DMS53 treated with DMSO at 0.1 percent for 48 hours (cell line): ENCODE data around the gene RALGAPA2.

Experiments used
- DNase-seq: peaks from one replicate; lab custom pipeline; 2025; ENCODE audit not compliant: unreplicated experiment; lab: John Stamatoyannopoulos, UW

RALGAPA2 gene

DNA sequence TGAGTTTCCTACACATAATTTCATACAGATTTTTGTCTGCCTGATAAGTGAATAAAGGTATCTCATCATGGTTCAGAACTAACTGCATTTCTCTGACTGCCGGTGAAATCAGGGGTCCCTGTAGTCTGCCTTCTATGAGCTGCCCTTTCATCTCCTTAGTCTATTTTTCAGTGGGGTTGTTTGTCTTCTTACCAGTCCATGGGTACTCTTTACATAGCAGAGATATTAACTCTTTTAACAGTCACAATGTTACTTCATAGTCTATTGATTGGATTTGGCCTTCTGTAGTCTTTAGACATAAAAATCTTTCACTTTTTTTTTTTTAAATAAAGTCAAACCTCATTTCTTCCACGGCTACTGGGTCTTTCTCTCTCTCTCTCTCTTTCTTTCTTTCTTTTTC lies 79.8 kb downstream of the RALGAPA2 start:
- no peak for DNase-seq

DNA sequence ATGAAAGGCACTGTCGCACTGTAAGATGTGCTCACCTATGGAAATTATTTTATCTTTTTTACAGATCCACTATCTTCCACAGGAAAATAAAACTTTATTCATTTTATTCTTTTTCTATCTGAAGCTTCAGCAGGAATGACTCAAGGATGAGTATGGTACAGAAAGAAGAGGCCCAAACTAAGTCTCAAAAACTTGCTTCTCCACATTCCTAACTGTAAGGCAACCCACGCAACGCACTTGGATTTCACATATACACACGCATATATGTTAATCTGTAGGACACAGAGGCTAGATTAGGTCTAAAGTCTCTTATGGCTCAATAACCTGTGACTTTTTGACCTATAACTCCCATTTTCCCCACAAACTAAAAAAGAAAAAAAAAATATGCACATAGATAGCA lies 81.9 kb downstream of the RALGAPA2 start:
- no peak for DNase-seq

DNA sequence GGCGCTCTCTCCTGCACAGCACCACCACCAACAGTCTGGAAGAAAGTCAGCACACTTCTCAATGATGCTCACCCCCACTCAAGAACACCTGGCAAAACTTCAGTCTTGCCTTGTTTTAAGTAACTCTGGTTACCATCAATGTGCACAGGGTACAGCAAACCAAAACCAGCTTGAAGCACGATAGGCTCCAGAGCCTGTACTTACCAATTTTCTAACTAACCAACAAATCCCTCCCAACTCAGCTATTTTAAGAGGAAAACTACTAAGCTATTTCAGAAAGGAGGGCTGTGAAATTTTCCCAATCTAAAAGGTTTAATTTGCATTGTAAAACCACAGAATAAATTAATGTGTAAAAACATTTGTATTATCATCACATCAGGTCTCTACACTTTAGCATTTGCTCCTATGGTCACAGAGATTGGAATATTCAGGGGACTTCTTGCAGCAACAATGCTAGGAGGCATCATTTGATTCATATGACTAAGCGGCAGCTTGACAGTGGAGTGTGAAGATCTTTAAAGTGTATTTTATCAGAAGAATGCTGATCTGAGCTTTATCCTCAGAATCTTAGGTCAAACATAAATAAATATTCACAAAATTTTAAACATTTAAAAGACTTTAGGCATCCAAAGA lies 82.8 kb downstream of the RALGAPA2 start:
- DNase-seq, result no peak

DNA sequence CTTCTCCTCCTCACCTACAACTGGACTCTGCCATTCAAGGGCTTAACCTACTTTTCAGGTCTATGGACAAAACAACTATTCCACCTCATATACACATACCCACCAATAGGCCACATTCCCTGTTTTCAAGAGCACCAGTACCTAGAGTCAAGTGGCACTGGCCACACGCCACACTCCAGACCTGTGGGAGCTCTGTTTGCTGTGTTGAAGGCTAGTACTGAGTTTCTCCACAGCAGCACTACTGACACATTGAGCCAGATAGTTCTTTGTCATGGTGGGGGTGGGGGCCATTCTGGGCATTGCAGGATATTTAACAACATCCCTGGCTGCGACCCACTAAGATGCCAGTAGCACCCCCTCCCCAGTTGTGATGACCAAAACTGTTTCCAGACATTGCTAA lies 84.1 kb downstream of the RALGAPA2 start:
- no peak for DNase-seq

DNA sequence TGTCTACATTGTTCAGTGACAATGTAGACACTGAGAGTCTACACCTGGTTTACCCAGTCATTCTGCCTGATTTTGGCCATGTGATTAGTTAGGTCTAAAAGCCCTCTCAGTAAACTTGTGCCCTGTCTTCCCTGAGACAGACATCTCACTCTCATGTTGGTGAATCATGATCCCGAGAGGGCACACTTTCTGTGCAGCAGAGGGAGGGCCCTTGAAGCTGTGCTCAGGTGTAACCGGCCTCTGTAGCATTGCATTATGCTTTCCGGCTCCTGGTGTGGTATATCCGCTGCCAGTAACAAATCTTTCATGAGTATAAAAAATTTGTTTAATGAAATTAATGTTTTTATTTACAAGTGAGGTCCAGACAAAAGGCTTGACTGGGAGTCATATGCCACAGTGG lies 85.0 kb downstream of the RALGAPA2 start:
- DNase-seq, result no peak

DNA sequence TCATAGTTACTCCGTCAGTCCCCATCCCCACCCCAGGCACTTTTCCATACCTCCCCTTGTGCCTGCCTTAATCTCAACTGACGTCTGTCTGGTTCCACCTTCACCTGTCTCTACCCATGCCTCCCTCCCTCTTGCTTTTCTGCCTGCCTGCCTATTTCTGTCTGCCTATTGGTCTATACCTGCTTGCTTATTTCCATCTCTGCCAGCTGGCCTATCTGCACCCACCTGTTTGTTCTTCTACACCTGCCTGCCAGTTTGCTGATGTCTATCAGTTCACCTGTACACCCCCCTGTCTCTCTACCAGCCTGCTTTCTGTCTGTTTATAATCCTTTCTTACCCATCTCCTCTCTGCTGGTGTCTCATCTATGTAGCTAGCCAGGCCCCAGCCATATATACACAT lies 87.5 kb downstream of the RALGAPA2 start:
- DNase-seq, result peak; percentile 75

DNA sequence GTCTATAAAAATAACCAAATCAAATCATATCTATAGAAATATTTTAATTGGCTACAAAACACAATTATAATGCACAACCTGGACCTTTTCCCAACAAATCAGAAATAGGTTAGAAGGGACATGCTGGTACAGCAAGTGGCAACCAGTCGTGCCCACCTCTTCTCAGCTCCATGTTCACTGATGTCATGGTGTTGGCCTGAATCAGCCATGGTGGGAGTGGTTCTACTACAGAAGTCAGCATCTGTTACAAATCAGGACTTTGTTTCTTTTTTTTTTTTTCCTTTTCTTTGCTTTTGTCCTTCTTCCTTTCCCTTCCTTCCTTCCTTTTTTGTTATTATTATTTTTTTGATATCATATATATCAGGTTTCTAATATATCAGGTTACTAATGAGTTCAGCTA lies 91.2 kb downstream of the RALGAPA2 start:
- no peak for DNase-seq

DNA sequence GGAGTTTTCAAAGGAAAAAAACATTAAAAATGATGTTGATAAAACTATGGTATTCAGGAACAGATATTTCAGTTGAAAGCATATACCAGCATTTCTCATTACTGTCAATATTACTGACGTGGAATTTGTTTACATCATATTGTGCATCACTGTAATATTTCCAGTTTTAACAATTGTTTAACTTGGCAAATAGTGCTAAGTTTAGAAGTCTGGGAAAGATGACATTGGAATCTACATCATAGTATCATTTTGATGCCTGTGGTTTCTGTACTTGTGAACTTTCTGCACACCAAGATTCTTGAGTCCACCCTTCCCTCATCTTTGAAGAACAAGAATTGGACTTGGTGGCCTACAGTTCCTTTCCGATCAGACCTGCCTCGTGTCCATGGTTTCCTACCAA lies 98.1 kb downstream of the RALGAPA2 start:
- DNase-seq, result no peak

DNA sequence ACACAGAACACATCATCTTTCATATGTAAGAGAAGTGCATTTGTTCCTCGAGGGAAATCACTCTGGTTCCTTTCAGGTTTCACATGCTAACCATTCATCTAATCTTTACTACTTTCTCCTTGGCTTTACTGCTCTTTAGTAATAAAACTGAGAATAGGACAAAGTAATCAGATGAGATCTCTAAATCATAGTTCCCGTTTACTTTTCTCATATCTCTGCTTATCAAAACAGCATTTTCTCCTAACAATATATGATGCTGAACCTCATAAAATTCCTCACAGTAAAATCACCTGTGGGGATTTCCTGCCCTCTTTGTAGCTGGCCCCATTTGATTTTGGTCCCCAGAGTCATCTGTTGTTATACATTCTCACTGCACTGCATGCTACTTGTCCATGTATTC lies 100.2 kb downstream of the RALGAPA2 start:
- DNase-seq, result no peak

DNA sequence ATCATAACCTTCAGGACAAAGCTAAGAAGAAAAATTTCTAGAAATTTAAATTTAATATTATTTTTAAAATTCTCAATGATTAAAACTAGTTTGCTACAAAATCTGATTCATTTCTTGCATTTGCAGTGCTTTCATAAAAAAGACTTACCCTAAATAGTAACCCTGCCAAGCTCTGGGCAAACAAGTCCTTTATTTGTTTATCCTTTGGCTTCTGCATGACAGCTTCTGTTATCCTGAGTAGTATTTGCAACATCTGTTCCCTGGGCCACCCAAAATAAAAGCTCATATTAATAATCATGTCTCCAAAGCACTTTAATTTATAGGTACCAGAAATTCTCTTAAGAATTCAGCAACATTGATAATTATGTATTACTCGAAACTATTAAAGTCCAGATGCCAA lies 101.3 kb downstream of the RALGAPA2 start:
- DNase-seq, result peak; percentile 31

DNA sequence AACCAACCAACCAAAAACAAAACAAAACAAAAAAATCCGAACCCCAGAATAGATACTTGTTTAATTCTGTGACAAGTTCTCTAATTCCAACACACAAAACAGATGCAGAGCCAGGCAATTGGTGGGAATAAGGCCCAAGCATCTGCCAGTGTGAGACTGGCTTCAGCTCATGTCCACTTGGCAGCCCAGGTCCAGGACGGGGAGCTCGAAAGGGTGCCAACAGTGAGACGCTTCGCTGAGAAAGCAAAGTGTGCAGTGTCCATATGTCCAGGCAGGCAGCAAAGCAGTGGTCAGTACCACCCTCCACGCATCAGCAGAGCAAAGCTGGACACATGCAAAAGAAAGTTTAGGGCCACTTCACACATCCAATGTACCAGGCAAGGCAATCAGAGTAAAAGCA lies 102.9 kb downstream of the RALGAPA2 start:
- no peak for DNase-seq

DNA sequence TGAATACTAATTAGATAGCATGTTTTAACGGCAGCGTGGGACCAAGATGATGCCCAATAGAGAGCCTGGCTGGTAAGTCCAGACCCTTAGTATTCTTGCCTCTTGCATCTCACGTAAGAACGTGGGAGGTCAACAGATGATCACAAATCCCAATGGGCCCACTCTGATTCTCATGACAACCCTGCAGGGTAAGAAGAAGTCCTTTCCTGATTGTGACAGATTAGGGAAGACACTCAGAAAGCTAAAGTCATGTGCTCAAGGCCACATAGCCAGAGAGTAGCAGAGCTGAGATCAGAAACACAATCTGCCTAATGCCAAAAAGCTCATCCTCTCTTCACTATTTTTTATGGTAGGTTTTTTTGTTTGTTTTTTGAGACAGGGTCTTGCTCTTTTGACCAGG lies 103.8 kb downstream of the RALGAPA2 start:
- no peak for DNase-seq

DNA sequence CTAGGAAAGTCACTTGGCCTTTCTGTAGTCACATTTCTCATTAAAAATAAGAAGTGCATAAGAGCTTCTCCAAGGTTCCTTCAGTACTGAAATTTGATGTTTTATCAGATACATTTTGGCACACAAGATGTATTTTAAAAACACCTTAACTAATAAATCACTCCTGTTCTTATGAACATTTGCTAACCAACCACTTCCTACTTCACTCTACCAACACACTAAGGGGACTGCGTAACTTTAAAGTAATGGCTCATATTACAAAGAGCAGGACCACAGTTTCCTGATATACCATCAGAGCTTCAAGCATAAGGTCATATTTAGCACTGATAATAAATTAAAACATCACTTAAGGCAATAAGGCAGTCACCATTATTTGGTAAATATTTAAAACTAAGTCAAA lies 104.4 kb downstream of the RALGAPA2 start:
- DNase-seq, result no peak

DNA sequence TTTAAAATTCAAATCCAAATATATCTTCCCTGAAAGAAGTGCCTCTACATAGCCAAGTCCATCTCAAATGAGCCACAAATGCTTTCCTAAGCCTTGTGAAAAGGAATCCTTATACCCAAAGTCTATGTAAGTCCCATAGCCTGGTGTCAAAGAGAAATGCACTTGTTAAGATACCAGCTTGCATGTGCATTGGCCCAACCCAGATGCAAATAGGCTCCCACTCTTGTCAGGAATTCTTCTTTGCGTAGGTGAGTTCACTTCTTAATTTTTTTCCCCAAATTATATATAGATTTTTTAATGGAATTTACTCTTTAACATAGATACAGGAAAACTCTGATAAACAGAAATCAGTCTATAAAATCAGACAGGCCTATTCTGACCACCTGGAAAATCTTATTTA lies 105.6 kb downstream of the RALGAPA2 start:
- DNase-seq, result no peak

DNA sequence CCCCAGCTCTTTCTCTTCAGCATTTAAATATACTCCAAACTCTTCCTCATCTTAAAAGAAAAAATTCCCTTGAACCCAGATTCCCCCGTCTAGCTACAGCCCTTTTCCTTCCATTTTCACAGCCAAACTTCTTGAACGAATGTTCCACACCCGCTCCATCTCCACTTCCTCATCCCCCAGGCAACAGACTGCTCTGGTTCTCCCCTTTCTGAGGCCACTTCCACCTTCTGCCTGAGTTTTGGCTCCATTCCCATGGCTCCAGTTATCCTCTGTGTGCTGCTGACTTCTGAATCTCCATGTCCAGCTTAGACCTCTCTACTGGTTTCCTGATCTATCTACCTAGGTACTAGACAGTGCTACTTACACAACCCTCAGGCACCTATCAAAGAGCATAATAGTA lies 106.4 kb downstream of the RALGAPA2 start:
- DNase-seq, result no peak

DNA sequence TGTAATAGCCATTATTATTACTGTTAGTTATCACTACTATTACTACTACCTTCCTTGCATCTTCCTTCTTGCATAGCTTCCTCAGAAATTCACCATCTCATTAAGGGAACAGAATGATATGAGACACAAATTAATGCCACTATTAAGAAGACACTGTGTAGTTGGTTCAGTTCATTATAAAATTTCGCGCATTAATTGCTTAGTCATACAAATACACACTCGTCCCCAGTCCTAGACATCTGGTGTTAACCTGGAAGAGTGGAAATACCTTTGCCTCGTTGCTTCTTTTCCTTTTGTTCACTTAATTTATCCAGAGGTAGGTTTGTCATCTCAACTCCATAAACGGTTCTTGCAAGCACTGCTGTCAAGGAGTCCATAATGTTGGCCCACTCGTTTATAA lies 107.5 kb downstream of the RALGAPA2 start:
- no peak for DNase-seq

DNA sequence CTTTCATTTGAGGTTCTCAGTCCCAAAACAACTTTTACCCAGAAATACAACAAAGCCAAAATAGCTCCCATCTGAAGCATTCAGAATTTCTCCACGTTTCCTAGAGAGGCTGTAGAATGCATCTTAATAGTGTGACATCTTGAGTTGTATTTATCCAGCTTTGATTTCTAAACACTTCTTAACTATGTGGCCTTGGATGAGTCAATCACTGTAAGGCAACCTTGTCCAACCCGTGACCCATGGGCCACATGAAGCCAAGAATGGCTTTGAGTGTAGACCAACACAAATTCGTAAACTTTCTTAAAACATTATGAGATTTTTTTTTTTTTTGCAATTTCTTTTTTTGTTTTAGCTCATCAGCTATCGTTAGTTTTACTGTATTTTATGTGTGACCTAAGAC lies 108.1 kb downstream of the RALGAPA2 start:
- DNase-seq, result no peak

DNA sequence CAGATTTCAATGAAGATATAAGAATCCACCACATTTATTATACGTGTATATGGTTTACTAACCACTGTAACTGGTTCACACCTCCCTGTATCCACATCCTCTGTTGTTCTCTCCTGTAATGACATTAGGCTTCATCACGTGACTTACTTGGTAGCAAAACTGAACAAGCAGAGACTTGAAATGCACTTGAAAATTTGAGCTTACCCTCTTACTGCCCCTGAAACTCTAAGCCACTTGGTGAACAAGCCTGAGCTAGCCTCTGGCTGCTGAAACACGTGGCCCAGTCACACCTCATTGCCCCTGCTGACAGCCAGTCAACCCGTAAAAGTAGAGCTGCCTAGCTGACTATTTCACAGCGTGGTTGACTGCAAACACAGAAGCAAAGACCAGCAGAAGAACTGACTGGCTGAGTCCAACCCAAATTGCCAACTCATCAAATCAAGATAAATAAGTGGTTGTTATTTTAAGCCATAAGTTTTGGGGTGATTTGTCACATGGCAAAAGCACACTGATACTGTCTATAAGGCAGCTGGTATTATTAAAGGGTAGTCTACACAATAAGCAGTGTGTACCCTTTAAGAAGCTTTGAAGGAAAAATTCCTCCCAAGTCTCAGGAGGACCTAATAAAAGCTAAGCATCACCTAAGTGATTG lies 109.0 kb downstream of the RALGAPA2 start:
- peak; percentile 31 for DNase-seq

DNA sequence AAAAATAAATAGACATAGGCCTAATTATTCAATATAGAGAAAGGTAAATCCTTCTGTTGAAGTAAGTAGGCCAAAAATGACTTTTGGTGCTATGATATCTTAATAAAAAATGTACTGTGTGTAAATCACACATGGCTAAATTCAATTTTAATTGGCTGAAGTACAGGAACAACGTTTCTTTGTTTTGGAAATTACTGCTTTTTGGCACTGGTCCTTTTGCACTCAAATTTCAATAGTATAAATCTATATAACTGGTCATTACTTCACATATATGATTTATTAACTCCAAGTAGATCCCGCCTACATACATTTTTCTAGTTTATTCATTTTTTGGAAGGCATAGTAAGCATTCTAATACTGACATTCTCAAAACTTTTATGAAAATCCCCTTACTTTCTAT lies 114.5 kb downstream of the RALGAPA2 start:
- DNase-seq, result no peak

DNA sequence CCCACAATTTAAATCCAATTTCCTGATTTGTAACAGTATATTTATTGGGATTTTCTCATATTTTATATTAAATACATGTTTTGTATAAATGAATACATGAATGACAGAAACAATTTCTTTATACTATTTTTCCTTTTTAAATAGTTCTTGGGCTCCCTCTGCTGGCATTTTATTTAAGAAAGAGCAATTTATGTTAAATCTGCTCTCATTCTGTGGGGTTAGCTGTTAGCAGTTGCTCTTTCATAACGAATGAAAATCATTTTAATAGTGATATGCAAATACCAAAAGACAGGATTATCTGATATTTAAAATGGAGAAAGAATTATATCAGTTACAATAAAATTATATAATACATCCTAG lies 118.3 kb downstream of the RALGAPA2 start:
- DNase-seq, result no peak

DNA sequence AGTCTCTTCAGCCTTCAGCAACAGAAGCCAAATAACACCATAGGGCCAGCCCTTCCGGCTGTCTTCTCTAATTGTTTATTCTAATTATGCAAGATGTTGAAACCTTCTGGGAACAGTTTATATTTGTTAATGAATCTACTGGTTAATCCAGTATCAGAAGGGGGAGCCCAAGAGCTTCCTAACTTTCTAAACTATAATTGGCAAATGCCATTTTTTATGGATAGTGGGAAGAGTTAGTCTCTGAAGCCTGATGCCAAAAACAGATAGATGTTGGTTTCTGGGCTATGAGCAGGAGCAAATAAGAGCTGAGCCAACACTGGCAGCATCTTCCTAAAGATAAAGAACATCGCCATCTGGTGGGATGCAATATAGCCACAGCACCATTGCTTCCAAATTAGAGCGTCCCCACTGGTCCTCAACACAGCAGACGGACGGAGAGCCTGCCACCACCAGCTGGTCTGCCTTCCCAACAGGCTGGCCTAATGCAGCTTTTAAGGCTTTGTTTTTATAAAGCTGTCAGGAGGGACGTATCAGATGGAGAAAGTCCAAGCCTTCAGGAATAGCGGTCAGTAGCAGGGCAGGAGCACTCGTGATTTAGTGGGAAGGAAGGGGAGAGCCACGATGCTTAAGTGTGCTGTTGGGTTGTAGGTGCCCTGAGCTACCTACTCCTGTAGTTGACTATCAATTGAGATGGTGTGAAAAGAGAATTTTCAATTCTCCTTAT lies 118.8 kb downstream of the RALGAPA2 start:
- peak; percentile 32 for DNase-seq

DNA sequence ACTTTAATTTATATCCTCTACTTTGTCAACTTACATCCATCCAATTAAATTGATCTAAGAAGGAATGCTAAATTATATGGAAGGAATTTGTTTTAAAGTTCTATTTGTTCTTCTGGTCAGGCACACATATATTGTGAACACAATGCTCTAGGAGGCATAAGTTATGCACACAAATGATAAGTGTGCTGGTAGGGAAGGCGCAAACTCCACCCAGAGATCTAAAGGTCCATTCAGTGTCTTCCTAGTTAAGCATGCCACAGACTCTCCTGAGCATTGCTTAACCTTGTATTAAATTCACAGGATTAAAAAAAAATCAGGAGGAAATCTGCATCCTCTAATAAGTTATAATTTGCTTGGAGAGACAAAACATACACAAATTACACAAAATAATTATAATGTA lies 127.3 kb downstream of the RALGAPA2 start:
- no peak for DNase-seq

DNA sequence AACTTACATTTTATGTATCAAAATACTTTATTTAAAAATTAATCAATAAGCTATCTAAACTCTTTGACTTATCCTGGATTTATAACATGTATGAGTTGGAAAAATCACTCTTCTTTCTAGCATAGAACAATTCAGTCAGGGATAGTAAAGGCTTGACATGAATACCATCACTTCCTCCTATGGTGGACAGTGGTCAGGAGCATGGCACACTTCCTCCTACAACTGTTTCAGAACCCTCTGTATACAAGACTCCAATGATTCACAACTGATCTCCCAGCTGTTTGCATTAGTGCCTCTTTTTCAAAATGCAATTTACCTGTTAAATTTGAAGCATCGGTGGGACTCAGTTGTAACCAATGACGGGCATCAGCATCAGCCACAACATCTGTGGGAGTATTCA lies 129.7 kb downstream of the RALGAPA2 start:
- no peak for DNase-seq
